ENCODE results near the gene AFDN. TPM values are rescaled to one million over a fixed set of nuclear protein-coding genes. Genes with fewer than 3 reads are reported as not detected.

The AFDN gene
- total and polyA plus RNA-seq, 2 experiments from 2014 or later, result 66.9 to 200 TPM

DNA sequence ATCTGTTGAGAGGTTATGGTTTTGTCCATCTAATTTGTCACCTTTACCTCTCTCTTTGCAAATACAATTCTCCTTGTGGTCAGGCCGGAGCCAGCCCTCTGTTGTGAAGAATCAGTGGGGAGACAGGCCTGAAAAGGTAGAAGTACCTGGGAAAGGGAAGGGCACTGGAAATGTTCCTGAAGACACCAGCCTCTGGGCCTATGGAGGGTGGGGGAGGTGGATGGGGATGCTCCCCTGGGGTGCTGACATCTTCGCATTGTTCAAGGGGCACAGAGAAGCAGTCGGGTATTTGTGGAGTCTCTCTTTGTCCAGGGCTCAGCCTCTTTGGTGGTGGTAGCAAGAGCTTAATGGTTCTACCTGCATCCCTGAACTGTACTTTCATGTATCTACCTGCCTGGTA, 24.4 kb upstream of the AFDN start (continued):
- TF ChIP-seq EZH2 (IDR thresholded peaks at IDR 0.05; ENCODE audit: low read depth, unreplicated experiment), result no peak
- no peak for TF ChIP-seq POLR2AphosphoS5 (IDR thresholded peaks at IDR 0.05; ENCODE audit: low read depth)
- TF ChIP-seq ZNF114 (CRISPR knock-in tag; IDR thresholded peaks at IDR 0.05), result no peak
- TF ChIP-seq ETS1 (IDR thresholded peaks at IDR 0.05), result no peak
- no peak for TF ChIP-seq CREB1 (CRISPR knock-in tag; IDR thresholded peaks at IDR 0.05; ENCODE audit: low read depth)
- TF ChIP-seq ZNF331 (CRISPR knock-in tag; IDR thresholded peaks at IDR 0.05; ENCODE audit: low read depth), result no peak
- TF ChIP-seq STAT1 (IDR thresholded peaks at IDR 0.05; ENCODE audit: unreplicated experiment), result no peak

- H3K4me1 ChIP-seq (ENCODE audit: insufficient read depth), result peaks cover 12% of the 10 kb centered on the region
- H3K4me2 ChIP-seq, result no peak overlapping the region
- no peaks in the 10 kb centered on the region for H3K27me3 ChIP-seq (ENCODE audit: insufficient read depth)
- H3K9me3 Mint-ChIP-seq, result no peaks in the 10 kb centered on the region
- no peaks in the 10 kb centered on the region for H3K36me3 ChIP-seq (ENCODE audit: insufficient read depth)
- H3K9me2 ChIP-seq (ENCODE audit: insufficient read depth), result 0 out of 2 replicates have a peak, but pooled peaks cover 4% of the 10 kb centered on the region
- H3K4me3 ChIP-seq, result no peak overlapping the region
- no peaks in the 10 kb centered on the region for H4K20me1 ChIP-seq (replicated peaks; ENCODE audit: insufficient read depth)
- no peaks in the 10 kb centered on the region for H3K79me2 ChIP-seq (replicated peaks; ENCODE audit: insufficient read depth)
- H3K4me1 Mint-ChIP-seq, result peaks cover 13% of the 10 kb centered on the region
- H3K27me3 Mint-ChIP-seq (ENCODE audit: insufficient read depth, low read depth, poor library complexity), result peaks cover 2% of the 10 kb centered on the region
- H3K4me3 Mint-ChIP-seq, result no peak overlapping the region
- TF ChIP-seq JUNB (IDR thresholded peaks at IDR 0.05; ENCODE audit: unreplicated experiment) (no peak), ZNF331 (CRISPR knock-in tag; IDR thresholded peaks at IDR 0.05; ENCODE audit: low read depth) (no peak), ETS1 (IDR thresholded peaks at IDR 0.05) (no peak), NANOG (IDR thresholded peaks at IDR 0.05; ENCODE audit: borderline replicate concordance) (no peak), STAT1 (IDR thresholded peaks at IDR 0.05; ENCODE audit: unreplicated experiment) (no peak)
- no peaks in the 10 kb centered on the region for H3F3A ChIP-seq (replicated peaks; ENCODE audit: low read depth)
- no peak for DNase-seq (ENCODE audit: low spot score)
- H3K27ac Mint-ChIP-seq, result no peak overlapping the region
- no peaks in the 10 kb centered on the region for H3K36me3 Mint-ChIP-seq (ENCODE audit: low read depth)
- ATAC-seq, result no peak
- no peak overlapping the region for H2AFZ ChIP-seq
- H3K27ac ChIP-seq (ENCODE audit: low read depth), result no peak overlapping the region
Observed at GRCh38 chr6:167803816-167804215, 22.9 kb upstream of the AFDN start.

GRCh38 chr6:167804281-167805013, 22.3 kb upstream of the AFDN start:
- Histone ChIP-seq H3K4me3 (no peak overlapping the region), H3K9me2 (ENCODE audit: insufficient read depth) (0 out of 2 replicates have a peak, but pooled peaks cover 4% of the 10 kb centered on the region), H3K4me1 (ENCODE audit: insufficient read depth) (peaks cover 7% of the 10 kb centered on the region), H3K79me2 (replicated peaks; ENCODE audit: insufficient read depth) (no peaks in the 10 kb centered on the region), H3K36me3 (ENCODE audit: insufficient read depth) (no peaks in the 10 kb centered on the region), H4K20me1 (replicated peaks; ENCODE audit: insufficient read depth) (no peaks in the 10 kb centered on the region), H3K27me3 (ENCODE audit: insufficient read depth) (no peaks in the 10 kb centered on the region), H3F3A (replicated peaks; ENCODE audit: low read depth) (no peaks in the 10 kb centered on the region), H3K27ac (ENCODE audit: low read depth) (no peak overlapping the region), H2AFZ (peak overlapping the region; percentile 52; the same call in 1 of the 2 replicates), H3K4me2 (no peak overlapping the region)
- DNase-seq (ENCODE audit: low spot score) (no peak), ATAC-seq (no peak)
- H3K4me1 Mint-ChIP-seq, result peaks cover 7% of the 10 kb centered on the region
- no peak overlapping the region for H3K4me3 Mint-ChIP-seq
- no peaks in the 10 kb centered on the region for H3K36me3 Mint-ChIP-seq (ENCODE audit: low read depth)
- H3K27ac Mint-ChIP-seq, result no peak overlapping the region
- H3K27me3 Mint-ChIP-seq (ENCODE audit: insufficient read depth, low read depth, poor library complexity), result no peaks in the 10 kb centered on the region
- TF ChIP-seq EZH2phosphoT487 (IDR thresholded peaks at IDR 0.05; ENCODE audit: unreplicated experiment) (no peak), JUNB (IDR thresholded peaks at IDR 0.05; ENCODE audit: unreplicated experiment) (no peak), CTCF (conservative IDR thresholded peaks at IDR 0.05; ENCODE audit: low read depth in 2 of 2) (no peak), ZNF331 (CRISPR knock-in tag; IDR thresholded peaks at IDR 0.05; ENCODE audit: low read depth) (no peak), POLR2AphosphoS5 (IDR thresholded peaks at IDR 0.05; ENCODE audit: low read depth) (no peak), CREB1 (CRISPR knock-in tag; IDR thresholded peaks at IDR 0.05; ENCODE audit: low read depth) (no peak), NANOG (IDR thresholded peaks at IDR 0.05; ENCODE audit: borderline replicate concordance) (no peak), EZH2 (IDR thresholded peaks at IDR 0.05; ENCODE audit: low read depth, unreplicated experiment) (no peak), ZNF114 (CRISPR knock-in tag; IDR thresholded peaks at IDR 0.05) (no peak)
- TF ChIP-seq, protein P1, sequence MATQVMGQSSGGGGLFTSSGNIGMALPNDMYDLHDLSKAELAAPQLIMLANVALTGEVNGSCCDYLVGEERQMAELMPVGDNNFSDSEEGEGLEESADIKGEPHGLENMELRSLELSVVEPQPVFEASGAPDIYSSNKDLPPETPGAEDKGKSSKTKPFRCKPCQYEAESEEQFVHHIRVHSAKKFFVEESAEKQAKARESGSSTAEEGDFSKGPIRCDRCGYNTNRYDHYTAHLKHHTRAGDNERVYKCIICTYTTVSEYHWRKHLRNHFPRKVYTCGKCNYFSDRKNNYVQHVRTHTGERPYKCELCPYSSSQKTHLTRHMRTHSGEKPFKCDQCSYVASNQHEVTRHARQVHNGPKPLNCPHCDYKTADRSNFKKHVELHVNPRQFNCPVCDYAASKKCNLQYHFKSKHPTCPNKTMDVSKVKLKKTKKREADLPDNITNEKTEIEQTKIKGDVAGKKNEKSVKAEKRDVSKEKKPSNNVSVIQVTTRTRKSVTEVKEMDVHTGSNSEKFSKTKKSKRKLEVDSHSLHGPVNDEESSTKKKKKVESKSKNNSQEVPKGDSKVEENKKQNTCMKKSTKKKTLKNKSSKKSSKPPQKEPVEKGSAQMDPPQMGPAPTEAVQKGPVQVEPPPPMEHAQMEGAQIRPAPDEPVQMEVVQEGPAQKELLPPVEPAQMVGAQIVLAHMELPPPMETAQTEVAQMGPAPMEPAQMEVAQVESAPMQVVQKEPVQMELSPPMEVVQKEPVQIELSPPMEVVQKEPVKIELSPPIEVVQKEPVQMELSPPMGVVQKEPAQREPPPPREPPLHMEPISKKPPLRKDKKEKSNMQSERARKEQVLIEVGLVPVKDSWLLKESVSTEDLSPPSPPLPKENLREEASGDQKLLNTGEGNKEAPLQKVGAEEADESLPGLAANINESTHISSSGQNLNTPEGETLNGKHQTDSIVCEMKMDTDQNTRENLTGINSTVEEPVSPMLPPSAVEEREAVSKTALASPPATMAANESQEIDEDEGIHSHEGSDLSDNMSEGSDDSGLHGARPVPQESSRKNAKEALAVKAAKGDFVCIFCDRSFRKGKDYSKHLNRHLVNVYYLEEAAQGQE (IDR thresholded peaks at IDR 0.05; ENCODE audit: unreplicated experiment), result no peak
- H3K9me3 Mint-ChIP-seq, result no peaks in the 10 kb centered on the region
